ENCODE results near the gene GNPDA1.

- TF ChIP-seq CTCF (IDR thresholded peaks at IDR 0.05) (no peak), POLR2A (IDR thresholded peaks at IDR 0.05) (no peak)
Measured at GRCh38 chr5:142040285-142040684, 27.5 kb upstream of the GNPDA1 start.
